Measurements from ENCODE around the gene FCHSD2. TPM values are rescaled to one million over a fixed set of nuclear protein-coding genes. Genes with fewer than 3 reads are reported as not detected.
A peak's percentile ranks its signal among the peaks of the same experiment; 100 is the strongest.

The FCHSD2 gene
- total and polyA plus RNA-seq, 2 donors (not counting 1 experiment from before 2014, with no cell fraction given), result 113 to 189 TPM

GRCh38 chr11:72899238-72899637, 242.9 kb downstream of the FCHSD2 start:
- no peak overlapping the region for H3K27ac ChIP-seq (ENCODE audit: low read length in 2 of 2)
- H3K79me2 ChIP-seq (ENCODE audit: control insufficient read depth, insufficient read depth, low read length), result peaks cover 19% of the 10 kb centered on the region
- H2AFZ ChIP-seq (ENCODE audit: insufficient read depth, low read depth, low read length, poor library complexity, severe bottlenecking), result no peak overlapping the region
- Mint-ChIP-seq H3K27me3 (no peaks in the 10 kb centered on the region), H3K4me1 (peaks cover 4% of the 10 kb centered on the region), H3K27ac (no peak overlapping the region), H3K9me3 (ENCODE audit: insufficient read depth) (no peaks in the 10 kb centered on the region), H3K4me3 (no peak overlapping the region)
- no peak overlapping the region for H3K4me3 ChIP-seq (ENCODE audit: control extremely low read depth in 1 of 5, extremely low read depth in 1 of 5, insufficient read depth in 1 of 5, low read depth in 2 of 5, low read length in 4 of 5)
- no CpG with 5 or more reads among the region's 2 CpGs for WGBS (ENCODE audit: insufficient coverage)
- intact Hi-C loops (cut with micrococcal nuclease), result no loop called here
- ChIA-PET CTCF (no interaction called here), POLR2A (no interaction called here)
- no peak overlapping the region for H3K9ac ChIP-seq (ENCODE audit: low read length)
- H3K4me1 ChIP-seq (ENCODE audit: control insufficient read depth in 2 of 2, insufficient read depth in 2 of 2, low read length in 2 of 2), result no peaks in the 10 kb centered on the region
- DNase-seq (no peak), ATAC-seq (ENCODE audit: low read depth) (no peak)
- H3K27me3 ChIP-seq (replicated peaks in 1 of 4; ENCODE audit: control extremely low read depth in 1 of 4, control insufficient read depth in 3 of 4, insufficient read depth in 4 of 4, low read length in 3 of 4), result no peaks in the 10 kb centered on the region
- TF ChIP-seq CTCF (IDR thresholded peaks at IDR 0.05) (no peak), EZH2 (IDR thresholded peaks at IDR 0.05; ENCODE audit: borderline replicate concordance, insufficient read depth, low read depth, low read length, poor library complexity, severe bottlenecking) (no peak)
- H3K36me3 ChIP-seq (replicated peaks in 1 of 2; ENCODE audit: control extremely low read depth in 1 of 2, control insufficient read depth in 1 of 2, extremely low read depth in 1 of 2, insufficient read depth in 2 of 2, low read length in 1 of 2), result peaks cover 22 to 78% of the 10 kb centered on the region in 2 experiments
- H4K20me1 ChIP-seq (ENCODE audit: control insufficient read depth, insufficient read depth, low read length, poor library complexity, severe bottlenecking), result peaks cover 14% of the 10 kb centered on the region
- no peak overlapping the region for H3K4me2 ChIP-seq (replicated peaks; ENCODE audit: low read depth, low read length, poor library complexity, severe bottlenecking)
- peaks cover 0 to 4% (median 0%) of the 10 kb centered on the region in 3 donors for H3K9me3 ChIP-seq (ENCODE audit: control extremely low read depth in 1 of 3, control insufficient read depth in 2 of 3, insufficient read depth in 1 of 3, low read length in 2 of 3)

- Histone ChIP-seq H3K27ac (ENCODE audit: low read length in 2 of 2) (peak overlapping the region in 1 of 2 donors; percentile 45), H3K4me1 (ENCODE audit: control insufficient read depth in 2 of 2, insufficient read depth in 2 of 2, low read length in 2 of 2) (no peaks in the 10 kb centered on the region), H3K4me2 (replicated peaks; ENCODE audit: low read depth, low read length, poor library complexity, severe bottlenecking) (no peak overlapping the region), H2AFZ (ENCODE audit: insufficient read depth, low read depth, low read length, poor library complexity, severe bottlenecking) (no peak overlapping the region), H4K20me1 (ENCODE audit: control insufficient read depth, insufficient read depth, low read length, poor library complexity, severe bottlenecking) (peaks cover 6% of the 10 kb centered on the region), H3K9ac (ENCODE audit: low read length) (no peak overlapping the region), H3K36me3 (replicated peaks in 1 of 2; ENCODE audit: control extremely low read depth in 1 of 2, control insufficient read depth in 1 of 2, extremely low read depth in 1 of 2, insufficient read depth in 2 of 2, low read length in 1 of 2) (peaks cover 18 to 78% of the 10 kb centered on the region in 2 experiments), H3K79me2 (ENCODE audit: control insufficient read depth, insufficient read depth, low read length) (peaks cover 20% of the 10 kb centered on the region), H3K4me3 (ENCODE audit: control extremely low read depth in 1 of 5, extremely low read depth in 1 of 5, insufficient read depth in 1 of 5, low read depth in 2 of 5, low read length in 4 of 5) (no peak overlapping the region), H3K27me3 (replicated peaks in 1 of 4; ENCODE audit: control extremely low read depth in 1 of 4, control insufficient read depth in 3 of 4, insufficient read depth in 4 of 4, low read length in 3 of 4) (no peaks in the 10 kb centered on the region), H3K9me3 (ENCODE audit: control extremely low read depth in 1 of 3, control insufficient read depth in 2 of 3, insufficient read depth in 1 of 3, low read length in 2 of 3) (peaks cover 0 to 4% (median 0%) of the 10 kb centered on the region in 3 donors)
- CTCF ChIA-PET, result interaction anchor here (0.7 to 1.2 kb wide), 2 partner anchors 245 to 281 kb away, joined by 4 to 7 read pairs; partner anchors contain the start of gene FCHSD2
- ATAC-seq (ENCODE audit: low read depth), result no peak
- POLR2A ChIA-PET, result no interaction called here
- no peak for DNase-seq
- Mint-ChIP-seq H3K9me3 (ENCODE audit: insufficient read depth) (no peaks in the 10 kb centered on the region), H3K27ac (no peak overlapping the region), H3K27me3 (no peaks in the 10 kb centered on the region), H3K4me1 (peaks cover 4% of the 10 kb centered on the region), H3K4me3 (no peak overlapping the region)
- intact Hi-C loops (cut with micrococcal nuclease), result no loop called here
- TF ChIP-seq EZH2 (IDR thresholded peaks at IDR 0.05; ENCODE audit: borderline replicate concordance, insufficient read depth, low read depth, low read length, poor library complexity, severe bottlenecking), result no peak
- no peak for TF ChIP-seq CTCF (IDR thresholded peaks at IDR 0.05)
Measured at GRCh38 chr11:72897506-72897905, 244.6 kb downstream of the FCHSD2 start.

Measured in B cell (primary cell).